ENCODE data around the gene FOXK1. TPM values are rescaled to one million over a fixed set of nuclear protein-coding genes. Genes with fewer than 3 reads are reported as not detected.

Gene FOXK1
- total RNA-seq, 1 experiment from 2014 or later = 12.8 TPM

- DNase-seq (ENCODE audit: low spot score) = no peak
These were observed 136.1 kb downstream of the FOXK1 start for GRCh38 chr7:4818000-4818794.

GRCh38 chr7:4819560-4820404 is 137.7 kb downstream of the FOXK1 start:
- no peak for DNase-seq (ENCODE audit: low spot score)

- no peak for DNase-seq (ENCODE audit: low spot score)
These were observed 138.4 kb downstream of the FOXK1 start for GRCh38 chr7:4820405-4820966.

Other genes starting within 250 kb of the FOXK1 start
- 14.6 and 16.8 TPM in 2 replicates for gene AP5Z1, start 93.3 kb downstream of the FOXK1 start, total RNA-seq (2014; rRNA removed; shearing (Covaris generic))
- gene PAPOLB, start 179.7 kb downstream of the FOXK1 start, total RNA-seq (2014; rRNA removed; shearing (Covaris generic)) = 0.02 TPM in 1 of 2 replicates, not detected in the other
- 1.3 and 1.4 TPM in 2 replicates for gene RADIL, start 201.4 kb downstream of the FOXK1 start, total RNA-seq (2014; rRNA removed; shearing (Covaris generic))

All from H4 (cell line).